ENCODE measurements around the gene MYO1E. TPM values are rescaled to one million over a fixed set of nuclear protein-coding genes. Genes with fewer than 3 reads are reported as not detected.

Gene MYO1E
- total and polyA plus RNA-seq, 2 of the 8 experiments (the other 6 are each of a cell fraction or from before 2014, with no cell fraction given): 19.6 to 142 TPM

DNA sequence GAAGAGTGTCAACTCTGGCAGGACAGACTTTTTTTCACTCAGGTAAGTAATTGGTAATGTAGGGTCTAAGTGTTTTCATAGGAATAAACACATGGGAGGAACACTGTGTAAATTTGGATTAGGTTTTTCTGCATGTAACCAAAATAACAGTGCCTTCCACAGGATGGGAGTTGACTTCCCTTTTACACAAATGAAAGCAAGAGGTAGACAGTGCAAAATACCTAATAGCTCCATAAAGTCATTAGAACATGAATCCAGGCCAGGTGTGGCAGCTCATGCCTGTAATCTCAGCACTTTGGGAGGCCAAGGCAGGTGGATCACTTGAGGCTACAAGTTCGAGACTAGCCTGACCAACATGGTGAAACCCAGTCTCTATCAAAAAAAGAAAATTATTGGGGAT is 25.5 kb upstream of the MYO1E start (continued):
- TF ChIP-seq TEAD4 (IDR thresholded peaks at IDR 0.05; ENCODE audit: low read depth, low read length) (no peak), TAF7 (optimal IDR thresholded peaks at IDR 0.05; ENCODE audit: borderline replicate concordance, low read depth, low read length) (no peak)
- TF ChIP-seq, protein P1, sequence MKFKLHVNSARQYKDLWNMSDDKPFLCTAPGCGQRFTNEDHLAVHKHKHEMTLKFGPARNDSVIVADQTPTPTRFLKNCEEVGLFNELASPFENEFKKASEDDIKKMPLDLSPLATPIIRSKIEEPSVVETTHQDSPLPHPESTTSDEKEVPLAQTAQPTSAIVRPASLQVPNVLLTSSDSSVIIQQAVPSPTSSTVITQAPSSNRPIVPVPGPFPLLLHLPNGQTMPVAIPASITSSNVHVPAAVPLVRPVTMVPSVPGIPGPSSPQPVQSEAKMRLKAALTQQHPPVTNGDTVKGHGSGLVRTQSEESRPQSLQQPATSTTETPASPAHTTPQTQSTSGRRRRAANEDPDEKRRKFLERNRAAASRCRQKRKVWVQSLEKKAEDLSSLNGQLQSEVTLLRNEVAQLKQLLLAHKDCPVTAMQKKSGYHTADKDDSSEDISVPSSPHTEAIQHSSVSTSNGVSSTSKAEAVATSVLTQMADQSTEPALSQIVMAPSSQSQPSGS (IDR thresholded peaks at IDR 0.05; ENCODE audit: low read length): no peak
